BJ (cell line): Measurements from ENCODE around the gene NEK7. TPM values are rescaled to one million over a fixed set of nuclear protein-coding genes. Genes with fewer than 3 reads are reported as not detected.

Experiments
- CTCF ChIA-PET: fragments of 350-600 bp; formaldehyde crosslinking; extraction: SDS; loops from one replicate; lab custom pipeline; 2021; ENCODE audit warnings: antibody characterized with exemption, inconsistent platforms; lab: Yijun Ruan, JAX
- POLR2A ChIA-PET: fragments of 300-600 bp; sonication (Branson Sonifier 250); formaldehyde crosslinking; extraction: SDS; loops from one replicate; lab custom pipeline; 2021; ENCODE audit warnings: antibody characterized with exemption; lab: Charles Lee
- DNase-seq: peaks from one replicate; pipeline ENCODE4 v3.0.0-alpha.2; 2011; ENCODE audit warnings: low read depth
- H3K27me3 ChIP-seq: 2 replicates; pipeline ENCODE4 v1.6.0; 2011; ENCODE audit warnings: low read length; ENCODE audit not compliant: control insufficient read depth, insufficient read depth
- H3K36me3 ChIP-seq: 2 replicates; pipeline ENCODE4 v1.5.1; 2011; ENCODE audit warnings: low read length; ENCODE audit not compliant: control insufficient read depth, insufficient read depth
- H3K4me3 ChIP-seq: 2 replicates; pipeline ENCODE4 v1.5.1; 2011; ENCODE audit warnings: low read depth, mild to moderate bottlenecking, control low read depth, low read length
- CTCF ChIP-seq: IDR thresholded peaks from 2 replicates; pipeline ENCODE4 v1.5.1; 2011; ENCODE audit warnings: low read depth, mild to moderate bottlenecking, control low read depth, inconsistent platforms, low read length, moderate library complexity; ENCODE audit not compliant: insufficient read depth
- polyA plus RNA-seq: library from polyadenylated mRNA; depleted of rRNA; stranded (reverse); fragments of >200 nt; gene quantifications from 2 replicates; pipeline ENCODE4 v1.2.3, GENCODE V29; 2011

Gene NEK7
- polyA plus RNA-seq, 1 experiment: 428 TPM

GRCh38 chr1:198273748-198274295 lies 117.0 kb downstream of the NEK7 start:
- ChIA-PET POLR2A (no interaction called here), CTCF (interaction anchor here (0.5 to 0.7 kb wide), 2 partner anchors 115 to 168 kb away, joined by 3 read pairs; no protein-coding TSS in a partner anchor)
- Histone ChIP-seq H3K36me3 (no peaks in the 10 kb centered on the region), H3K4me3 (no peak overlapping the region), H3K27me3 (no peaks in the 10 kb centered on the region)
- no peak for DNase-seq
- TF ChIP-seq CTCF: no peak

DNA sequence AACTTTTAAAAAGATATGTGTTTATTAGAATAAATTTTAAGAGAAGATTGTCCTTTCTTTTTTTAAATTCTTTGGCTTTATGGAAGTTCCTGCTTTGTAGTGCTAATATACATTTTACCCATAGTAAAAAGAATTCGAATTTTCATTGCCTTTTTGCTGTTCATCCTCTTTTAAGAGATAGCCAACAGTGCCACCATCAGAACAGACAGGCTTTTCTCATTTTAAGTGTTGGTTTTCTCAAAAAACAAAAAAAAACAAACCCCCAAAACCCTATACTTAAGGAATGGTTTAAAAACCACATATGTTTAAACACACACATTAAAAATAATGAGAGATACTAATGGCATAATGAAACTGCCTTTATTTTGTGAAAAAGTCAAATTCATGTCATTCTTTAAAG lies 118.8 kb downstream of the NEK7 start:
- no peak overlapping the region for H3K4me3 ChIP-seq
- no peaks in the 10 kb centered on the region for H3K36me3 ChIP-seq
- TF ChIP-seq CTCF: no peak
- POLR2A ChIA-PET: no interaction called here
- CTCF ChIA-PET: interaction anchor here (0.7 kb wide), 1 partner anchor 235 kb away, joined by 3 read pairs; no protein-coding TSS in a partner anchor
- no peaks in the 10 kb centered on the region for H3K27me3 ChIP-seq
- no peak for DNase-seq

GRCh38 chr1:198276241-198276640 lies 119.4 kb downstream of the NEK7 start:
- no peak for DNase-seq
- Histone ChIP-seq H3K27me3 (no peaks in the 10 kb centered on the region), H3K36me3 (no peaks in the 10 kb centered on the region), H3K4me3 (no peak overlapping the region)
- ChIA-PET CTCF (interaction anchor here (0.7 kb wide), 1 partner anchor 234 kb away, joined by 3 read pairs; no protein-coding TSS in a partner anchor), POLR2A (no interaction called here)
- TF ChIP-seq CTCF: no peak

- ChIA-PET POLR2A (no interaction called here), CTCF (interaction anchor here (1.0 kb wide), 1 partner anchor 120 kb away, joined by 4 read pairs; no protein-coding TSS in a partner anchor)
- H3K27me3 ChIP-seq: no peaks in the 10 kb centered on the region
- H3K36me3 ChIP-seq: peaks cover 3% of the 10 kb centered on the region; the same call in 1 of the 2 replicates
- no peak for DNase-seq
- no peak overlapping the region for H3K4me3 ChIP-seq
- no peak for TF ChIP-seq CTCF
These were observed 122.1 kb downstream of the NEK7 start for GRCh38 chr1:198278943-198279342.

GRCh38 chr1:198280080-198280479 lies 123.3 kb downstream of the NEK7 start:
- Histone ChIP-seq H3K4me3 (no peak overlapping the region), H3K27me3 (no peaks in the 10 kb centered on the region), H3K36me3 (peaks cover 3% of the 10 kb centered on the region; the same call in 1 of the 2 replicates)
- POLR2A ChIA-PET: no interaction called here
- no peak for DNase-seq
- TF ChIP-seq CTCF: no peak
- CTCF ChIA-PET: no interaction called here
